ENCODE data around the gene ZAP70.

Gene ZAP70

DNA sequence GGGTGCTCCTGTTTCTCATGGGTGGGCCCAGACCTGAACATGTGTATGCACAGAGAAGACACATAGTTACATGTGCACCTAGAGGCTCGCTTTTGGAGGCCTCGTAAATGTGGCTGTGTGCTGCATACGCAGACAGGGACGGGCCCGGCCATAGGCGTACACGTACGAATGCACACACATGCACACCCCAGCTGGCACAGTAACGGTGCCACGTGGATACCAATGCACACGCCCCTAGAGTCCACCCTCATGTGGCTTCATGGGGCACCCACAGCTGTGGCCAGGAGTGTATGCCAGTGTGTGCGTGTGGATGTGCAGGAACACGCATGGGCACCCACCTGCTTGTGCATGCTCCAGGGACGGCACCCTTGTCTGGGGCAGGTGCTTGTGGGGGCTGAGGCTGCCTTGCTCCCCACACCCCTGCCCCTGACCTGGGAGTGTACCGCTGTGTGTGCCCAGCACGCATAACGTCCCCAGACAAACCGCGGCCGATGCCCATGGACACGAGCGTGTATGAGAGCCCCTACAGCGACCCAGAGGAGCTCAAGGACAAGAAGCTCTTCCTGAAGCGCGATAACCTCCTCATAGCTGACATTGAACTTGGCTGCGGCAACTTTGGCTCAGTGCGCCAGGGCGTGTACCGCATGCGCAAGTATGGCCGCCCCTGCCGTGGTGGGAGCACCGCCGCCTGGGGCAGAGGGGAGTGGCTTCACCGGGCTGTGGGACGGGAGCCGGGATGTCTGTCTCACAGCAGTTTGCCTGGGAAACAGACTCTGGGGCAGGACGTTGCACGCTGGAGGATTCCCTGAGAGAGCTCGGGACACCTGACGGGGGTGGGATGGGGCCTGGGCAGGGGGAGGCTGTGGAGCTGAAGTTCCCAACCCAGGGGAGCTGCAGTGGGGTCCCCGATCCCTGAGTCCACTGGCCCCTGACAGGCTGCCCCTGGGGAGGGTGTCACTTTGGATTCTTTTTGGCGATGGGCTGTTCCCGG, 21.0 kb downstream of the ZAP70 start:
- no peak for DNase-seq (ENCODE audit: low spot score)

DNA sequence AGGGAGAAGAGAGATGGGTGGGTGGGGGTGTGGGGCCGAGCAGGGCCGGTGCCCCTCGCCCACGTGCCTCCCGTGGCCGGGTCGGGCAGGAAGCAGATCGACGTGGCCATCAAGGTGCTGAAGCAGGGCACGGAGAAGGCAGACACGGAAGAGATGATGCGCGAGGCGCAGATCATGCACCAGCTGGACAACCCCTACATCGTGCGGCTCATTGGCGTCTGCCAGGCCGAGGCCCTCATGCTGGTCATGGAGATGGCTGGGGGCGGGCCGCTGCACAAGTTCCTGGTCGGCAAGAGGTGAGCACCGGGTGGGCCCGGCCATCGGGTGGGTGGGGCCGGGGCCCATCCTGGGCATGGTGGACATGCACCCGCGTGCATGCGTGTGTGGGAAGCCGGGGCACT, 21.8 kb downstream of the ZAP70 start:
- DNase-seq (ENCODE audit: low spot score) = no peak

DNA sequence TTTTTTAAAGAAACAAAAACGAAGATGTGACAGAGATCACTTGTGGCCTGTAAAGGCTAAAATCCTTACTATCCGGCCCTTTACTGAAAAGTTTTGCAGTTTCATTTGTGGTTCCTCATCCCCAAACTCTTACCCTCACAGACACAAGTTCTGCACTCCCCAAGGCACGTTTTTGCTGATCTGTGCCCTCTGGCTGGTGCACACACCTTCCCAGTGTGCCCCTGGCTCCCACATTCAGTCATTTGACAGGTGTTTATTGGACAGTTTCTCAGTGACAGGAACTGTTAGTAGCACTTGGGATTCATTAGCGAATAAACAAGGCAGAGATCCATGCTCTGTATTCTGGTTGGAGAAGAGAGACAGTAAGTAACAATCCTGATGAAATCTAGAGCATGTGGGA, 22.8 kb downstream of the ZAP70 start:
- DNase-seq (ENCODE audit: low spot score) = no peak

DNA sequence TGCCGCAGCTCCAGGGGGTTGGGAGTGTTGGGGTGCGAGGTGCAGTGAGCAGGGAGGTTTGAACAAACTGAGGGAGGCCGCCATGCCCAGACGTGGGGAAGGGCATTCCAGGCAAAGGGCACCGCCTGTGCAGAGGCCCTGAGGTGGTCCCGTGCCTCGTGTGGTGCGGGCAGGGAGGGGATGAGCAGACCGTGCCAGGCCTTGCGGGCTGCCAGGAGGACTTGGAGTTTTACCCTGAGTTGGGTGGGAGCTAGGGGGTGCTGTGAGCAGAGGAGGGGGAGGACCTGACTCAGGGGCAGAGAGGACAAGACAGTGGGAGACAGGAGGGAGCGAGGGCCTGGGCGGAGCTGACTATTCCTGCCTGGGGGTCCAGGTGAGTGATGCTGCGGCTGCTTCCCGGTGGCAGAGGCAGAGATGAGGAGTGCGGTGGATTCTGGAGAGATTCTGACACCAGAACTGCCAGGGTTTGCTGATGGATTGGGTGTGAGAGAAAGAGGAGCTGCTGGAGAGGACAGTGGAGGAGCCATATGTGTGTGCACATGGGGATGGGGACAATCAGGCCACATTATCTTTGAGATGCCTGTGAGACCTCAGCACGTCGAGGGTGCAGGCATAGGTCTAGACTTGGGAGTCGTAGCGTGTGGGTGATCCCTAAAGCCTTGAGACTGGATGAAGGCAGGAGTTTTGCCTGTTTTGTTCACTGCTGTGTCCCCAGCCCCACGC, 23.4 kb downstream of the ZAP70 start:
- no peak for DNase-seq (ENCODE audit: low spot score)

DNA sequence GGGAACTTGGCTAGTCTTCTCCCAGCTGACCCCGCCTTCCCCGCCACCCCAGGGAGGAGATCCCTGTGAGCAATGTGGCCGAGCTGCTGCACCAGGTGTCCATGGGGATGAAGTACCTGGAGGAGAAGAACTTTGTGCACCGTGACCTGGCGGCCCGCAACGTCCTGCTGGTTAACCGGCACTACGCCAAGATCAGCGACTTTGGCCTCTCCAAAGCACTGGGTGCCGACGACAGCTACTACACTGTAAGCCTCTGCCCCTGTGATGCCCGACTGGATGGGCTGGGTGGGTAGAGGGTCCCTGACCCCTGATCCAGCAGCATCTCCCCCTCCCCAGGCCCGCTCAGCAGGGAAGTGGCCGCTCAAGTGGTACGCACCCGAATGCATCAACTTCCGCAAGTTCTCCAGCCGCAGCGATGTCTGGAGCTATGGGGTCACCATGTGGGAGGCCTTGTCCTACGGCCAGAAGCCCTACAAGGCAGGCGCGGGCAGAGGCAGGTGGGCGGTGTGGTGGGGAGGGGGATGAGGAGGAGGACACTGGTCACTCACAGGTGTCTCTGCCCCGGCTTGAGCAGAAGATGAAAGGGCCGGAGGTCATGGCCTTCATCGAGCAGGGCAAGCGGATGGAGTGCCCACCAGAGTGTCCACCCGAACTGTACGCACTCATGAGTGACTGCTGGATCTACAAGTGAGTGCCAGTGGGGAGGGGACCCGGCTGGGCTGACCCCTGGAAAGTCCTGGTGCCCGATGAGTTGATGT, 24.2 kb downstream of the ZAP70 start:
- no peak for DNase-seq (ENCODE audit: low spot score)

DNA sequence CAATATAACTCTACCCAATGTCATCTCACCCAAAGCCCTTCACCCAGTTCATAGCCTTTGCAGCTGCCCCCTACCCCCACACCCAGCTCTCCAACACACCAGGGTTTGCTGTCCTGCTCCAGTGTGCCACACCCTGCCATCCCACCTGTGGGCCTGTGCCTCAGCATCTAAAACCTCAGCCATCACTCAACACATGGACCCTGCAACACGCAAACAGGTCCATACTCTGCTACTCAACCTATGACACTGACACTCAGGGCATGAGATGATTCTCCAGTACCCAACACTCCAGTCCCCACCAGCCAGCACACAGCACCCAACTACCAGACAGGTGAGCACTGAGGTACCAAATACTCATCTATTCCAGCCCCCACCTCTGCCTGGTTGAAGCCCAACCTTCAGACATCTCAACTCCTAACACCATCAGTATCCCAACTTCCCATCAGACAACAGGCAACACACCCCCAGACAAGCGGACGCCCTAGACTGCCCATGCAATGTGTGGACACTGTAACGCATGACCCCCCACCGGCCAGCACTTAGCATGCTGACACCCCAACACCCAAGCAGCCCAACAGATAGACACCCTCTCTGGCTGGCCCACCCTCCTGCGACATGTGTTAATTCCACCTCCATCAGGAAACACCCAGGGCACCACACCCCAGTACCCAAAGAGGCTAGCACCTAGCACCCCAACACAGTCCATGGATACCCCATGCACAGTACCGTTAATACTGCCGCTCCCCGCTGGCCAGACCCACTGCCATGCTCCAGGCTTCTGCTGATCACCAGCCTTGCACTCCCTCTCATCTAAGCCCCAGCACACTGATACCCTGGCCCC, 25.0 kb downstream of the ZAP70 start:
- no peak for DNase-seq (ENCODE audit: low spot score)

DNA sequence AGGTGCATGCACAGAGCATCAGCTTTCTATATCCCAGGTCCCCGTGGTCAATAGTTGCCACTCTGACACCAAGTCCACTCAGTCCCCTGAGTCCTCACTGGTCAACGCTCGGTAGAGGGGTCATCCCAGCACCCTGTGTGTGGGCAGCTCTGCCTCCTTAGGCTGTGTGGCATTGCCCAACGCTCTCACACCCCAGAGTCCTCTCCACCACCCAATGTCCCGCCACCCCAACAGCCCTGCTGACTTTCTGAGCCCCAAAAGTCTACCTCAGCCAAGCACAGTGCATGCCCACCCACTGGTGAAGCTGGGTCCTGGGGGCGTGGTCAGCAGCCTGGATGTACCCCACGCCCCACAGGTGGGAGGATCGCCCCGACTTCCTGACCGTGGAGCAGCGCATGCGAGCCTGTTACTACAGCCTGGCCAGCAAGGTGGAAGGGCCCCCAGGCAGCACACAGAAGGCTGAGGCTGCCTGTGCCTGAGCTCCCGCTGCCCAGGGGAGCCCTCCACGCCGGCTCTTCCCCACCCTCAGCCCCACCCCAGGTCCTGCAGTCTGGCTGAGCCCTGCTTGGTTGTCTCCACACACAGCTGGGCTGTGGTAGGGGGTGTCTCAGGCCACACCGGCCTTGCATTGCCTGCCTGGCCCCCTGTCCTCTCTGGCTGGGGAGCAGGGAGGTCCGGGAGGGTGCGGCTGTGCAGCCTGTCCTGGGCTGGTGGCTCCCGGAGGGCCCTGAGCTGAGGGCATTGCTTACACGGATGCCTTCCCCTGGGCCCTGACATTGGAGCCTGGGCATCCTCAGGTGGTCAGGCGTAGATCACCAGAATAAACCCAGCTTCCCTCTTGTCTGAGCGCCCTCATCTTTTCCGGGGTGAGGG, 25.9 kb downstream of the ZAP70 start:
- no peak for DNase-seq (ENCODE audit: low spot score)

DNA sequence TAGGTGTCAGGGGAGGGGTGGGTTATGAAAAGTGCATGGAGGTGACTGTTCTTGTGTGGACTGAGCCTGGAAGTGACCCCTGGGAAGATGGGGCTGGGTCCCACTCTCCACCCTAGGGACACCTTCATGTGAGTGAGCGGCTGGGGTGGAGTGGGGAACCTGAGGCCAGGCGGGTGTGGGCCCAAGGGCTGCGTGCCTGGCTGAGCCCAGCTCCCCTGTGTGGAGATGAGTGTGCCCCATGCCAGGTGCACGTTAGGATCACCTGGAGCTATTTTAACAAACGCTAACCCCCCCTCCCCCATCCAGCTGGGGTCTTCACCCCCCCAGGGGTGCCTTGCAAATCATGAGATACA, 26.5 kb downstream of the ZAP70 start:
- no peak for DNase-seq (ENCODE audit: low spot score)

DNA sequence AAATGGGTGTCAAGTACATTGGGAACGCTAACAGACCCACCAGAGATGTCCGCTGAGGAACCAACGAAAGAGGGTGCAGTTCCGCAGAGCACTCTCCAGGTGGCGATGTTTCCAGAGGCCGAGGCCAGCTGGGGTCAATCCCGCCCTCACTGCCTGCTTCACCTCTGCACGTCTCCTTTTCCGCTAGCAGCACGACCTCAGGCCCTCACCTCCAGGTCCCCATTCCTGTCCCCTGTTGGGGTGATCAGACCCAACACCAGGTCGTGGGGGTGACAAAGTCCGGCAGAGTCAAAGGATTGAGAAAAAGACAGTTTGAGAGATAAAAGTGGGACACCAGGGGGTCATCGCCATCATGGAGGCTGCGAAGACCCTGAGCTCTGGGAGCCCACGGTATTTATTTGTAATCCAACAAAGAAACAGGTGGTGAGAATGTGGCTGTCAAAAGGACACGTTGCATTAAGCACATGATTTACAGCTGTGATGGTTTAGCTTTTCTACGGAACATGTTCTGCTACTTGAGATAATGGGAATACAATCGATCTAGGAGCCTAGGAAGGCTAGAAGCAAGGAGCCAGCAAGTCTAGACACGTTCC, 27.3 kb downstream of the ZAP70 start:
- no peak for DNase-seq (ENCODE audit: low spot score)

DNA sequence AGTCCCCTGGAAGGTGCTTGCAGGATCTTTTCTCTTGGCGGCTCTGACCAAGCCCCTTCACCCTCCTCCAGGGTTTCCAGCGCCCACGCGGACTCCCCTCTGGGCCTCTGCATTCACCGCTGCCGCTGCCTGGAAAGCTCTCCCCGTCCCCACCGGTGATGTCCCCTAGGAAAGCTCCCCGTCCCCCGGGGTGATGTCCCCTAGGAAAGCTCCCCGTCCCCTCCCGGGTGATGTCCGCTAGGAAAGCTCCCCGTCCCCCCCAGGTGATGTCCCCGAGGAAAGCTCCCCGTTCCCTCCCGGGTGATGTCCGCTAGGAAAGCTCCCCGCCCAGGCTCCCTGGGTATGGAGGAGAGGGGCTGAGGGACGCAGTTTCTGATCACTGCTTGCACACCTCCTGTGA, 27.9 kb downstream of the ZAP70 start:
- no peak for DNase-seq (ENCODE audit: low spot score)

DNA sequence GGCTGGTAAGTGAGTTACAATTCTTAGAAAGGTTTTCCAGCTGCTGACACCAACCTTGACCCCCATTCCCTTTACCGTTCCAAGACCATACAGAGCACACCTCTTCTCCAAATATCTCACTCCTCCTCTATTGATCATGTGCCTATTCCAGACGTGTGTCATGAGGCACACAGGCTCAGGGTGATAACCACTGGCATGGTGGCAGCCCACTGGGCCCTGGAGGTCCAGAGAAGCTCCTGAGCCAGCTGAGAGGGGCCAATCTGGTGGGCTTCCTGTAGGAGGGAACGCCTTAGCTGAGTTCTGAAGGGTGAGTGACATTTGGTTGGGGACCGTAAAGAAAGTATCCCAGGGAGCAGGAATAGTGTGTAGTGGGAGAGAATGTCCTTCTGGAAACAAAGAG, 28.3 kb downstream of the ZAP70 start:
- no peak for DNase-seq (ENCODE audit: low spot score)

DNA sequence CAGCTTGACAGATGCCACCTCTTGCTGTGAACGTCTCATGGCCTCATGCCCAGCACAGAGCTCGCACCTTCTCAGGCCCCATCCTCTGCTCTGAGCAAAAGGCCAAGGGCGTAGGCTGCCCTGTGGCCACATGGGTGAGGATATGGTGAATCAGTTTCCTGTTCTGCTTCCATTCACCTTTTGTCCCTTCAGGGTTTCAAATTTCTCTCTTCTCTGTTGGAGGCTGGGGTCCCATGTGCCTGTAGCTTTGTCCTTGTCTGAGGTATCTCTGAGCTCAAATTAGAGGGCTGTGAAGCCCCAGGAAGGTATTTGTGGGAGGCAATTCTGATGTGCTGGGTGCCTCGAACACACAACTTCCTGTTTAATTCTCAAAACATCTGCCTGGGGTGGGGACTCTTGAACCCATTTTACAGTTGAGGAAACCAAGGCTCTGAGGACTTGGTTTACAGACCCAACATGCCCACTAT, 29.0 kb downstream of the ZAP70 start:
- DNase-seq (ENCODE audit: low spot score) = no peak

DNA sequence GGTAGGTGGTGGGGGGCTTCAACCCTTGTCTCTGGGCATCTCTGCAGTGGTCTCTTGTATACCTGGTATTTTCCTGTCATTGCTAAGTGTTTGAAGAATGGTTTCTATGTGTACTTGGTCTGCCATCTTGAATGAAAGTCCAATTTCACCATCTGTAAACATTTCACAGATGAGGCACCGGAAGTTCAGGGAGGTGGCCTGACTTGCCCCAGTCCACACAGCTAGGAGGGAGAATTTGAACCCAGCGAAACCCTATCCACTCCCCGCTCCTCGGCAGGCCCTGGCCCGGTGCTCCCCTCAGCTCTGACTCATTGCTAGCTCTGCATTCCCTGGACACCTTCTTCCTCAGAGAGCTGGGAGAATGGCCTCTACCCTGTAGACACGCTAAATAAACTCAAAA, 30.5 kb downstream of the ZAP70 start:
- no peak for DNase-seq (ENCODE audit: low spot score)

DNA sequence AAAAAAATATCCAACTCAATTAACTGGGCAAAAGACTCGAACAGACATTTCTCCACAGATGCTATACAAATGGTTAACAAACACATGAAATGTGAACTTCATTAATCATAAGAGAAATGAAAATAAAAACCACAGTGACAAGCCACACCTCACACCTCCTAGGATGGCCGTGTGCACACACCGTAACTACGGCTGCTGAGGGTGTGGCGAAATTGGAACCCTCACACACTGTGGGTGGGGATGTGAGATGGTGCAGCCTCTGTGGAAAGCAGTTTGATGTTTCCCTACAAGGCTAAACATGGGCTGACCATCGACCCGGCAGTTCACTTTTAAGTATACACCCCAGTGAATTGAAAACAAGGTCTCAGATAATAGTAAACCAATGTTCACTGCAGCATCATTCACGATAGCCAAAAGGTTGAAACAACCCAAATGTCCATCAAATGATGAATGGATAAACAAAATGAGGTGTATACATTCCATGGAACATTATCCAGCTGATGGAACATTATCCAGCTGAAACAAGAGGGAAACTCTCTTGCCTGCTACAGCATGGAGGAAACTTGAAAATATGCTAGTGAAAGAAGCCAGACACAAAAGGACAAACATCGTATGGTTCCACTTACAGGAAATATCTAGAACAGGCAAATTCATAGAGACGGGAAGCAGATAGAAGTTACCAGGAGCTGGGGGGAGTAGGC, 32.2 kb downstream of the ZAP70 start:
- DNase-seq (ENCODE audit: low spot score) = no peak

DNA sequence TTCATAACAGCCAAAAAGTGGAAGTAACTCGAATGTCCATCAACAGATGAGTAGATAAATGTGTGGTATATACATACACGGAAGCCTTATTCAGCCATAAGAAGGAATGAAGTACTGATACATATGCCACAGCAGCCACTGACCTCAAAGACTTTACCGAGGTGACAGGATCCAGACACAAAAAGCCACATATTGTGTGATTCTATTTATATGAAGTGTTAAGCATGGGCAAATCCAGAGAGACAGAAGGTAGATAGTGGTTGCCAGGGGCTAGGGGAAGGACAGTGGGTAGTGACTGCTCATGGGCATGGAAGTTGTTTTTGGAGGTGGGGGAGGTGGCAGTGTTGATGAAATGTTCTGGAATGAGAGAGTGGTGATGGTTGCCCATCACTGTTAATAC, 33.9 kb downstream of the ZAP70 start:
- DNase-seq (ENCODE audit: low spot score) = no peak

DNA sequence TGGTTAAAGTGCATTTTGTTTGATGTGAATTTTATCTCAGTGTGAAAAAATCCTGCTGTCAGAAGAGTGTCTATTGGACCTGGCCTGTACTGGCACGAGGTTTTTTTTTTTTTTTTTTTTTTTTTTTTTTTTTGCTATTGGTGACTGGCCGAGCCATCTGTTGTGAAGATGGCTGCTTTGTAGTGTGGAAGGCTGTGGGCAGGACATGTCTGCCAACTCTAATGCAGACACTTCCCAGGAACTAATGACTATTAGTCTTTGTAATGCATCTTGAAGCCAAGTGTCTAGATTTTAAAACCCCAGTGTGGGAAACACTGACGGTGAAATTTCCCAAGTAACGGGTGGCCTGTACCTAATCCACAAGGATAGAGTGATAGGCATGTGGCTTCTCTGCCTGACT, 34.3 kb downstream of the ZAP70 start:
- DNase-seq (ENCODE audit: low spot score) = no peak

DNA sequence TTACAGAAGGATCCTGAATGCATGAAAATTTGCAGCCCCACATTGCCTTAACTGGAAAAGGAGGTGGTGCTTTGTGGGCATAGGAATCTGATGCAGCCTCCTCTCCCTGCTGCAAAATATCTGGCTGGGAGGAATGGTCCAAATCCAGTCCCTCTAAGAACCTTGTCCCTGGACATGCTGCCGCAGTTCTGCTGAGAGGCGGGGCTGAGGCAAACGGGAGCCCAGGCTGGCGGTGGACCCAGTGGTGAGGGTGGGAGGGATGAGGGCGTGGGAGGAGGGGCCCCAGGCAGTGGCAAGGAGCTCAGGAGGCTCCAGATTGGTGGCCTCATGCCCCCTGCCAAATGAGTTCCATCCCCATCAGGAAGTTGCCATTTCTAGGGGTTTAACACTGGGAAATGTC, 36.2 kb downstream of the ZAP70 start:
- no peak for DNase-seq (ENCODE audit: low spot score)

DNA sequence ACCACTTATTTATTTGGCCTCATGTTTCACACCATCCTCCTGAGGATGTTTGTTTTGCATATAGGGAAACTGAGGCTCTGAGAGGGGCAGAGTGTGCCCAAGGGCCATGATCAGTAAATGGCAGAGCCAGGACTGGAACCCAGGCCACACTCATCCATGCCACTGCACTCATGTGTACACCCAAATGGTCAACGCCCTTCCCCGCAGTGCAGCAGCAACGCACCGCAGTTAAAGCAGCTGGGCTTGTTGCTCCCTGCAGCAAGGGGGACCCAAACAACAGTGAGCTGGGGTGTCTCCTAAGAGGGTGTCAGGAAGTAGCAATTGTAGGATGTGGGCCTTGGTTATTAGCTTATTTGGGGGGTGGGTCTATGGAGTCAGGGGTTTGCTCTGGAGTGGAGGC, 36.6 kb downstream of the ZAP70 start:
- DNase-seq (ENCODE audit: low spot score) = no peak

DNA sequence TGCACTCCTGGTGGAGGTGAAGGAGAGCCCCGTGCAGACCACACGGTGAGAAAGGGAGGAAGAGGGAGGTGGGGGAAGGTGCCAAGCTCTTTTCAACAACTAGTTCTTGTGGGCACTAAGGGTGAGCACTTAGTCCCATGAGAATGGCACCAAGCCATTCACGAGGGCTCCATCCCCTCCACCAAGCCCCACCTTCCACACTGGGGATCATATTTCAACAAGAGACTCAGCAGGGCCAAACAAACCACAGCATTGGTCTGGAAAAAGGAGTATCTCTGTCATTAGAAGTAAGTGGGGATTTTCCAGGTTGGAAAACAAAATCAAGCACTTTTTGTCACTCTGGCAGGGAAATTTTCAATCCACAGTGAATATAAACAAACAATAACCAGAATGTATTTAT, 38.4 kb downstream of the ZAP70 start:
- DNase-seq (ENCODE audit: low spot score) = no peak
